H9 (cell line): ENCODE data around the gene GH2. TPM values are rescaled to one million over a fixed set of nuclear protein-coding genes. Genes with fewer than 3 reads are reported as not detected.

Source experiments
- DNase-seq: peaks from one replicate; pipeline ENCODE4 v3.0.0-alpha.2; 2017
- H2AFZ ChIP-seq: one replicate; pipeline ENCODE4 v1.6.1; 2013; ENCODE audit warnings: mild to moderate bottlenecking, low read length, control low read depth, moderate library complexity
- H2AK5ac ChIP-seq: 2 replicates; pipeline ENCODE4 v1.6.1; 2013; ENCODE audit warnings: low read length, control low read depth, mixed read lengths; ENCODE audit not compliant: insufficient read length
- H2BK120ac ChIP-seq: one replicate; pipeline ENCODE4 v1.6.1; 2013; ENCODE audit warnings: low read depth, mild to moderate bottlenecking, low read length, control low read depth, inconsistent platforms; ENCODE audit not compliant: poor library complexity, severe bottlenecking
- H2BK12ac ChIP-seq: 2 replicates; pipeline ENCODE4 v1.6.1; 2013; ENCODE audit warnings: low read length, control low read depth, mixed read lengths, low read depth; ENCODE audit not compliant: insufficient read length
- H2BK15ac ChIP-seq: 2 replicates; pipeline ENCODE4 v1.6.1; 2013; ENCODE audit warnings: low read depth, low read length, control low read depth
- H2BK20ac ChIP-seq: one replicate; pipeline ENCODE4 v1.6.1; 2013; ENCODE audit warnings: low read depth, mild to moderate bottlenecking, low read length, control low read depth, inconsistent platforms; ENCODE audit not compliant: poor library complexity, severe bottlenecking
- H2BK5ac ChIP-seq: 2 replicates; pipeline ENCODE4 v1.6.1; 2013; ENCODE audit warnings: low read length, control low read depth, mixed read lengths; ENCODE audit not compliant: insufficient read length
- H3K14ac ChIP-seq: 2 replicates; pipeline ENCODE4 v1.6.1; 2013; ENCODE audit warnings: low read length, control low read depth; ENCODE audit not compliant: insufficient read depth
- H3K18ac ChIP-seq: 2 replicates; pipeline ENCODE4 v1.6.1; 2013; ENCODE audit warnings: low read depth, mild to moderate bottlenecking, mixed read lengths, low read length, control low read depth; ENCODE audit not compliant: insufficient read length
- H3K23ac ChIP-seq: 2 replicates; pipeline ENCODE4 v1.6.1; 2013; ENCODE audit warnings: low read length, control low read depth, mixed read lengths, low read depth; ENCODE audit not compliant: insufficient read length
- H3K23me2 ChIP-seq: 2 replicates; pipeline ENCODE4 v1.6.1; 2013; ENCODE audit warnings: low read depth, mild to moderate bottlenecking, mixed read lengths, low read length, control low read depth; ENCODE audit not compliant: insufficient read length, poor library complexity, severe bottlenecking
- H3K27ac ChIP-seq: 2 replicates; pipeline ENCODE4 v1.5.1; 2013; ENCODE audit warnings: low read length, control low read depth, mixed read lengths, low read depth; ENCODE audit not compliant: insufficient read length
- H3K27me3 ChIP-seq: 2 replicates; pipeline ENCODE4 v1.6.1; 2013; ENCODE audit warnings: low read length, control low read depth, inconsistent platforms; ENCODE audit not compliant: insufficient read depth
- H3K4ac ChIP-seq: 2 replicates; pipeline ENCODE4 v1.6.1; 2013; ENCODE audit warnings: low read depth, mild to moderate bottlenecking, control low read depth, inconsistent platforms, low read length, moderate library complexity
- H3K4me1 ChIP-seq: 2 replicates; pipeline ENCODE4 v1.6.1; 2013; ENCODE audit warnings: low read length, control low read depth, inconsistent platforms; ENCODE audit not compliant: insufficient read depth
- H3K4me2 ChIP-seq: 2 replicates; pipeline ENCODE4 v1.6.1; 2013; ENCODE audit warnings: low read length, control low read depth, mixed read lengths; ENCODE audit not compliant: insufficient read length, insufficient read depth
- H3K56ac ChIP-seq: 2 replicates; pipeline ENCODE4 v1.6.1; 2013; ENCODE audit warnings: low read depth, mild to moderate bottlenecking, mixed read lengths, low read length, control low read depth; ENCODE audit not compliant: insufficient read length
- H3K79me1 ChIP-seq: 2 replicates; pipeline ENCODE4 v1.6.1; 2013; ENCODE audit warnings: low read depth, mild to moderate bottlenecking, moderate library complexity, low read length, control low read depth, inconsistent platforms; ENCODE audit not compliant: insufficient read depth, poor library complexity, severe bottlenecking
- H3K79me2 ChIP-seq: 2 replicates; pipeline ENCODE4 v1.6.1; 2013; ENCODE audit warnings: low read length, control low read depth, inconsistent platforms; ENCODE audit not compliant: insufficient read depth
- H3K9ac ChIP-seq: 2 replicates; pipeline ENCODE4 v1.6.1; 2013; ENCODE audit warnings: low read length, control low read depth, mixed read lengths; ENCODE audit not compliant: insufficient read length; ENCODE audit errors: extremely low read depth
- H3K9me3 ChIP-seq: one replicate; pipeline ENCODE4 v1.6.1; 2013; ENCODE audit warnings: low read depth, low read length, inconsistent platforms; ENCODE audit not compliant: control insufficient read depth
- H3T11ph ChIP-seq: one replicate; pipeline ENCODE4 v1.6.1; 2013; ENCODE audit warnings: mild to moderate bottlenecking, low read length, control low read depth, inconsistent platforms
- H4K20me1 ChIP-seq: one replicate; pipeline ENCODE4 v1.6.1; 2013; ENCODE audit not compliant: control insufficient read depth, insufficient read length, insufficient read depth
- H4K5ac ChIP-seq: 2 replicates; pipeline ENCODE4 v1.6.1; 2013; ENCODE audit warnings: low read depth, mild to moderate bottlenecking, mixed read lengths, low read length, control low read depth; ENCODE audit not compliant: insufficient read length
- H4K8ac ChIP-seq: replicated peaks from 2 replicates; pipeline ENCODE4 v1.6.1; 2013; ENCODE audit warnings: low read length, control low read depth, mixed read lengths, low read depth; ENCODE audit not compliant: insufficient read length
- H4K91ac ChIP-seq: 2 replicates; pipeline ENCODE4 v1.6.1; 2013; ENCODE audit warnings: low read depth, mild to moderate bottlenecking, moderate library complexity, mixed read lengths, low read length, control low read depth; ENCODE audit not compliant: insufficient read length
- H3K27ac Mint-ChIP-seq, 3 experiments: 2 replicates in 2 of 3; 3 replicates in 1 of 3; pipeline ENCODE4 v1.8.0; 2020 to 2021; ENCODE audit warnings: mixed read lengths in 3 of 3, mild to moderate bottlenecking in 1 of 3, moderate library complexity in 1 of 3
- H3K27me3 Mint-ChIP-seq: 2 replicates; pipeline ENCODE4 v1.8.0; 2021; ENCODE audit warnings: low read depth, mild to moderate bottlenecking, moderate library complexity, mixed read lengths
- H3K36me3 Mint-ChIP-seq, 3 experiments: 2 replicates in 2 of 3; 3 replicates in 1 of 3; pipeline ENCODE4 v1.8.0; 2020 to 2021; ENCODE audit warnings: low read depth in 3 of 3, mixed read lengths in 3 of 3; ENCODE audit not compliant: insufficient read depth in 1 of 3
- H3K4me1 Mint-ChIP-seq, 2 experiments: 2 replicates each; pipeline ENCODE4 v1.8.0; 2020; ENCODE audit warnings: mixed read lengths in 2 of 2
- H3K4me3 Mint-ChIP-seq, 2 experiments: 2 replicates in 1 of 2; 3 replicates in 1 of 2; pipeline ENCODE4 v1.8.0; 2020 to 2021; ENCODE audit warnings: mild to moderate bottlenecking in 2 of 2, mixed read lengths in 2 of 2, moderate library complexity in 1 of 2
- H3K9me3 Mint-ChIP-seq, 2 experiments: 2 replicates in 1 of 2; 3 replicates in 1 of 2; pipeline ENCODE4 v1.8.0; 2020; ENCODE audit warnings: mild to moderate bottlenecking in 2 of 2, mixed read lengths in 2 of 2, moderate library complexity in 1 of 2
- WGBS: extraction: QIAGEN DNeasy Blood & Tissue Kit; methylation state at CpG from one replicate; pipeline ENCODE4 v1.1.7; 2013; ENCODE audit warnings: missing lambda C conversion rate, low lambda C conversion rate, mixed read lengths; ENCODE audit not compliant: insufficient read length; ENCODE audit errors: extremely low coverage; 5-methylcytosine and 5-hydroxymethylcytosine counted together
- long read RNA-seq: library from polyadenylated mRNA; unstranded; transcript quantifications from one replicate; pipeline ENCODE4 v2.0.0, GENCODE V29; 2020
- total RNA-seq: library from RNA; stranded (reverse); gene quantifications from 2 replicates; pipeline ENCODE4 v1.2.1, GENCODE V29; 2021
- TF ChIP-seq, protein P1 (sequence below): fragments of 200-600 bp; sonication (generic); conservative IDR thresholded peaks from 3 replicates; pipeline ENCODE4 v1.8.0; 2021; ENCODE audit warnings: antibody characterized with exemption, mild to moderate bottlenecking

GH2 gene
- total RNA-seq = 0.50 and 0.77 TPM in 2 replicates
- long read RNA-seq, partial matches to known transcripts = 1 of 2 reads
- long read RNA-seq, other reads (novel, unspliced or antisense) = 1 of 2 reads

- Mint-ChIP-seq H3K9me3 (no peaks in the 10 kb centered on the region; a peak in 1 of 5 replicates), H3K27me3 (peaks cover 10% of the 10 kb centered on the region), H3K4me1 (peaks cover 13 to 16% of the 10 kb centered on the region in 2 experiments), H3K4me3 (no peak within 1 kb of the TSS; a peak in 1 of 5 replicates), H3K36me3 (no peaks in the 10 kb centered on the region; a peak in 1 of 7 replicates), H3K27ac (peak within 1 kb of the TSS; percentile 73 to 89 (median 76); a peak in 3 of 7 replicates)
- Histone ChIP-seq H3K27me3 (no peaks in the 10 kb centered on the region), H3K23ac (no peak within 1 kb of the TSS), H3K56ac (no peak within 1 kb of the TSS), H3K23me2 (no peaks in the 10 kb centered on the region), H4K8ac (no peak within 1 kb of the TSS), H4K91ac (no peak within 1 kb of the TSS), H2BK20ac (no peak within 1 kb of the TSS), H3K4me1 (no peaks in the 10 kb centered on the region; the same call in 1 of the 2 replicates), H3T11ph (no peak within 1 kb of the TSS), H4K5ac (no peak within 1 kb of the TSS), H3K27ac (no peak within 1 kb of the TSS), H2AK5ac (no peak within 1 kb of the TSS), H4K20me1 (no peaks in the 10 kb centered on the region), H2BK120ac (no peak within 1 kb of the TSS), H3K4ac (no peak within 1 kb of the TSS), H3K14ac (no peak within 1 kb of the TSS; the same call in 1 of the 2 replicates), H3K9me3 (no peaks in the 10 kb centered on the region), H3K79me2 (no peaks in the 10 kb centered on the region), H2BK12ac (no peak within 1 kb of the TSS), H2BK15ac (no peak within 1 kb of the TSS; the same call in 1 of the 2 replicates), H2BK5ac (no peak within 1 kb of the TSS), H2AFZ (peak within 1 kb of the TSS; percentile 42), H3K18ac (no peak within 1 kb of the TSS), H3K79me1 (no peaks in the 10 kb centered on the region), H3K4me2 (peak within 1 kb of the TSS; percentile 20), H3K9ac (peak within 1 kb of the TSS; percentile 36)
- DNase-seq = peak; percentile 88
- TF ChIP-seq, protein P1, sequence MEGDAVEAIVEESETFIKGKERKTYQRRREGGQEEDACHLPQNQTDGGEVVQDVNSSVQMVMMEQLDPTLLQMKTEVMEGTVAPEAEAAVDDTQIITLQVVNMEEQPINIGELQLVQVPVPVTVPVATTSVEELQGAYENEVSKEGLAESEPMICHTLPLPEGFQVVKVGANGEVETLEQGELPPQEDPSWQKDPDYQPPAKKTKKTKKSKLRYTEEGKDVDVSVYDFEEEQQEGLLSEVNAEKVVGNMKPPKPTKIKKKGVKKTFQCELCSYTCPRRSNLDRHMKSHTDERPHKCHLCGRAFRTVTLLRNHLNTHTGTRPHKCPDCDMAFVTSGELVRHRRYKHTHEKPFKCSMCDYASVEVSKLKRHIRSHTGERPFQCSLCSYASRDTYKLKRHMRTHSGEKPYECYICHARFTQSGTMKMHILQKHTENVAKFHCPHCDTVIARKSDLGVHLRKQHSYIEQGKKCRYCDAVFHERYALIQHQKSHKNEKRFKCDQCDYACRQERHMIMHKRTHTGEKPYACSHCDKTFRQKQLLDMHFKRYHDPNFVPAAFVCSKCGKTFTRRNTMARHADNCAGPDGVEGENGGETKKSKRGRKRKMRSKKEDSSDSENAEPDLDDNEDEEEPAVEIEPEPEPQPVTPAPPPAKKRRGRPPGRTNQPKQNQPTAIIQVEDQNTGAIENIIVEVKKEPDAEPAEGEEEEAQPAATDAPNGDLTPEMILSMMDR = peak; percentile 65
- WGBS = no CpG with 5 or more reads among the region's 15 CpGs
Measured at GRCh38 chr17:63881935-63882601, at the start of gene GH2. GH2 (minus strand) TSS chr17:63881944; CDS start chr17:63881801, 143 bp downstream.
